Esophagus squamous epithelium (tissue), 4 donors: ENCODE results near the gene IFNL1.

Experiments
- CTCF ChIP-seq, 6 experiments: fragments of 450-650 bp in 4 of 6; fragments of 200-600 bp in 2 of 6; sonication (generic) in 2 of 6; IDR thresholded peaks; one replicate each; pipeline ENCODE4 v1.5.1; 2016 to 2019; ENCODE audit warnings: antibody characterized with exemption in 6 of 6, mild to moderate bottlenecking in 4 of 6, moderate library complexity in 4 of 6
- POLR2A ChIP-seq, 4 donors: fragments of 450-650 bp; IDR thresholded peaks; one replicate each; pipeline ENCODE4 v1.6.1; 2017; ENCODE audit warnings: antibody characterized with exemption in 4 of 4, mild to moderate bottlenecking in 4 of 4, moderate library complexity in 3 of 4

GRCh38 chr19:39318690-39319089 is 22.5 kb downstream of the IFNL1 start:
- TF ChIP-seq CTCF (IDR thresholded peaks at IDR 0.05) (no peak), POLR2A (IDR thresholded peaks at IDR 0.05) (no peak)
